GM21786 (cell line): ENCODE results near the gene TNRC6B.
"Not testable (repeated sequence)": the region's sequence is repeated elsewhere in the genome, so short reads cannot be mapped to it uniquely, and the experiment has no call there.

ENCODE experiments used
- ATAC-seq: cut with Tn5 transposase; IDR thresholded peaks from one replicate; pipeline ENCODE4 v1.9.1; 2021; ENCODE audit not compliant: unreplicated experiment

The TNRC6B gene

DNA sequence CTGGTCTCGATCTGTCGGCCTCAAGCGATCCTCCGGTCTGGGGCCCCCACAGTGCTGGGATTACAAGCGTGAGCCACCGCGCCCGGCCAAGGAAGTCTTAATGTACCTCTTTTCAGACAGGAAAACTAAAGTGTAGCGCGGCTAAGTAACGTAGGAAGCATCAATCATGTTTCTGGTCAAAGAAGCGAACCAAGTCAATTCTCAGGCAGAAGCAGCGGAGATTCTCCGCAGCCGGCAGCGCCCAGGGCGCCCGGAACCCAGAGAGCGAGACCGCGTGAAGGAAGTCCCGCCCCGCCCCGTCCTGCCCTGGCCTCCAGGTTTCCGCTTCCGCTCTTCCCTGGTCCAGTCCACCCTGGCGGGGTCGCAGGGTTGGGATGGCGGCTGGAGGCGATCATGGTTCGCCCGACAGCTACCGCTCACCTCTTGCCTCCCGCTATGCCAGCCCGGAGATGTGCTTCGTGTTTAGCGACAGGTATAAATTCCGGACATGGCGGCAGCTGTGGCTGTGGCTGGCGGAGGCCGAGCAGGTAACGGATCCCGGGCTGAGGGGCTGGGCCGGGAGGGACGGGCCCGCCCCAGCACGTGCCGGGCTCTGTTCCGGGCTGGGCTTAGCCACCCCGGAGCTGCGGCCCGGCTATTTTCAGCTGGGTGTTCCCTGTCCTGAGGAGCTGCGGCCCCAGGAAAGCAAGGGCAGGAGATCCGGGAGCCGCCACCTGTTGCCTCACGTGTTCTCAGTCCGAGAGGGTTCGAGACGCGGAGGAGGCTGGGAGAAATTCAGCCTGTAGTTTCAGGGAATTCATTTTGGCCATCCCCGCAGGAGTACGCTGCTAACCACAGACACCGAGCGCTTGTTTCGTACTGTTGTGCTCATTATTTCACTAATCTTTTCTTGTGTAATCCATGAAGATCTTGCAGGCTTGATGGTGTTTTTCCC, 168.7 kb downstream of the TNRC6B start, which contains the start of gene ADSL:
TSS of gene ADSL (plus strand) at position 316 of the 934 bp plus-strand sequence. CDS start at position 375, 59 bp downstream.
- peak; percentile 83 for ATAC-seq

DNA sequence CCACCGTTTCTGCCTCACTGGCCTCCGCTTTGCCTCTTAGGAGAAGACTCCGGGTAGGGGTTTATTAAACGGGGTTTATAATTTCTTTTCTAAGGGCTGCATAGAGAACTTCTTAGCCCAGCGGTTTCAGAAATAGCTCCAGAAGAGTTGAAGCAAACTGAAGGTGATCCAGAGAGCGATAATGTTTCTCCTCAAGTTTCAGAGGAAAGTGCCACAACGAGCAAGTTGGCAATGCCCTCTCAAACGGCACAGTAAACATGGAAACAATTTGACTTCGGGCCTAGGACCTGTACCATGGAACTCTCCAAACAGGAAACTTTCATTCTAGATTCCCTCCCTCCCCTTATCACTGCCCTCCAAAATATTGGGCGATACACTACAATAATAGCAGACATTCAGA, 169.6 kb downstream of the TNRC6B start:
- no peak for ATAC-seq

DNA sequence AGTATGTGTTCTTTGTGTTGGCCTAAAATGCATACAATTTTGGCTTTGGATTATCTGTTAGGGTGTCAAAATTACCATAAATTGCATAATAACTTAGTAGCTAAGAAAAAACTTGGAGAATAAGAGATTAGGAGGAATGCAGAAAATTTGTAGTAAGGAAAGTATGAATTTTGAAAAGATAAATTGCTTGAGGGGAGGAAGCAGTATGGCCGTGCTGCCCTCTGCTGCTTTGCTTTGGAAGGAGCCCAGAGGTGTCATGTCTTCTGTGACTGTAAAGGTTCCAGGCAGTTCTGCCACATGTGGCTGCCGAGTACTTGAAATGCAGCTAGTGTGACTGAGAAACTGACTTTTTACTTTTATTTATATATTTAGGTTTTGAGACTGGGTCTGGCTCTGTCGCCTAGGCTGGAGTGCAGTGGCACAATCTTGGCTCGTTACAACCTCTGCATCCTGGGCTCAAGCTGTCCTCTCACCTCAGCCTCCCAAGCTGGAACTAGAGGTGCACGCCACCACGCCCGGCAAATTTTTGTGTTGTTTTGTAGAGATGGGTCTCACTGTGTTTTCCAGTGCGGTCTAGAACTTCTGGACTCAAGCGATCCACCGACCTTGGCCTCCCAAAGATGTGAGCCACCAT, 170.4 kb downstream of the TNRC6B start:
- no peak for ATAC-seq

DNA sequence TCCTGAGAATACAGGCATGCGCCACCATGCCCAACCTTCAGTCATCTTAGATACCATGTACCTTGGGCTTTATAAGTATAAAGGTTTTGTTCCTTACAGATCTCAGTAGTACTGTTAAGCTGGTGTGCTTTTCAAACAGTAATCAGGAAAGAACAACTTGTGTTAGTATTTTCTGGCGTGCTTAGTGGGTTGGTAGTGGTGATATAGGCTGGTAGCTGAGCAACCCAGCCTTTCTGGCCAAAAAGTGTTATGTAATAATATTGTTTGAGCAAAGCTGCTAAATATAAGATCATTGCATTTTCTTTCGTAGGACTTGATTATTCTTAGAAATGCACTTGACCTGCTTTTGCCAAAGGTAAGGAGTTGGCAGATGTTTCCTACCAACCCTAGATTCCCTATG, 175.0 kb downstream of the TNRC6B start:
- ATAC-seq, result no peak

GRCh38 chr22:40361100-40361499, 183.4 kb downstream of the TNRC6B start:
- ATAC-seq, result no peak

DNA sequence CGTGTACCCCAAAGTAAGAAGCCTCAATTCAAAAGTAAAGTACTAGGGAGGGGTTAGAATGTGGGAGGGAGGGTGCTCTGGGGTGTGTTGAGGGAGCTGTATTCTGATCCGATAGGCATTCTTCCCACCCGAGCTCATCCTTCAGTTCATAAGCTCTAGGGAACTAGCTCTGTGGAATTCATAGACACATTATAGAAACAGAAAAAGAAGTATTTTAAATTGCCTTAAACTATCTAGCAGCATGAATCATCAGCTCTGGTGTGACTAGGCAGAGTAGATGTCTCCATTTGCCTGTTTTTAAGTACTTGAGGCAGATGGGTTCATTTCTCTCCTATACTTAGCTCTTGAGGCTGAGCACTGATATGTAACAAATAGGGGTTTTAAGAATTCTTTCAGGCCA, 185.3 kb downstream of the TNRC6B start:
- ATAC-seq, result no peak

- no peak for ATAC-seq
Observed at GRCh38 chr22:40364431-40364830, 186.7 kb downstream of the TNRC6B start.

DNA sequence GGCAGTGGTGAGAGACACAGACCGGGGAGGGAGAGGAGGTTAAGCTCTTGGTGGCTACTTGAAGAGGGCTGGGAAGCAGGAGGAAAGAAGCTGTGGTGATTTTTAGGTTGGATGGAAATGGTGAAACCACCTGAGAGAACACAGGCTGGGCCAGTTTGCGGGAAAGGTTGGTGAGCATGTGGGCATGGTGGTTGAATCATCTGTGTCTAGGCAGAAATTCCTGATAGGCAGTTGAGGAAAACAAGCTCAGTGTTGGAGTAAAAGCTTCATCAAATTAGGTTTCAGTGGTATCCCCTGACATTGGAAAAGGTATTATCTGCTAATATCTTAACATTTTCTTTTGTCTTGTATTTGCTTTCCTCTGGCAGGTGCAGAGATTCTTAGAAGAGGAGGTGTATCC, 188.3 kb downstream of the TNRC6B start:
- ATAC-seq, result no peak

DNA sequence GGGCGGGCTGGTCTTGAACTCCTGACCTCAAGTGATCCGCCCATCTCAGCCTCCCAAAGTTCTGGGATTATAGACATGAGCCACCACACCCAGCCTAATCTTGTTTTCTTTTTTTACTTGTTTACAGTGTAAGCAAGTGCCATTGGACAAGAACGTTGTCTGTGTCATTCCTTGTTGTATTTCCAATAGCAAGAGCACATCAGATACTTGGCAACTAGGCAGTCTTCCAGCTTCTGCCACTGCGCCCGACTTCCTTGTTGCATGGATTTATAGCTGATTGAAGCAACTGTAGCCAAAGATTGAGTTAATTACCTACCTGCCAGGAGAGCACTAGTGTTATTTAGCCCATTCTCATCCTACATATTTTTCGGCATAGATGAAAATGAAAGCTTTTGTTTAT, 189.6 kb downstream of the TNRC6B start:
- ATAC-seq, result no peak

DNA sequence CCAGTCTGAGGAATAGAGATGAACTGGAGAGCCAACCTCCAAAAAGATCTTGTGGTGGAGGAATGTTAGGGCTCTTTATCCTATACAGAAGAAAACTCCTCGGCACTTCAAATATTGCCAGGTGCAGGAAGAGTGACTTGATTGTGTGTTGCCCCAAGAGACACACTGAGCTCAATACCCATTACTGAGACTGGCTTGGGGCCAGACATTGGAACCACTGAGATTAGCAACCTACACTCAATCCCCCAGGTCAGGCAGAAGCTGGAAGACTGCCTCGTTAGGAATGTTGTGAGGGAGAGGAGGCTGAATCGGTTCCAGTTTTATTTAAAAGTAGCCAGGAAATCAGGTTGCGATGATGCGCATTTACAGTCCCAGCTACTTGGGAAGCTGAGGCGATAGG, 190.3 kb downstream of the TNRC6B start:
- no peak for ATAC-seq

- ATAC-seq, result no peak
Observed at GRCh38 chr22:40368836-40369235, 191.1 kb downstream of the TNRC6B start.

DNA sequence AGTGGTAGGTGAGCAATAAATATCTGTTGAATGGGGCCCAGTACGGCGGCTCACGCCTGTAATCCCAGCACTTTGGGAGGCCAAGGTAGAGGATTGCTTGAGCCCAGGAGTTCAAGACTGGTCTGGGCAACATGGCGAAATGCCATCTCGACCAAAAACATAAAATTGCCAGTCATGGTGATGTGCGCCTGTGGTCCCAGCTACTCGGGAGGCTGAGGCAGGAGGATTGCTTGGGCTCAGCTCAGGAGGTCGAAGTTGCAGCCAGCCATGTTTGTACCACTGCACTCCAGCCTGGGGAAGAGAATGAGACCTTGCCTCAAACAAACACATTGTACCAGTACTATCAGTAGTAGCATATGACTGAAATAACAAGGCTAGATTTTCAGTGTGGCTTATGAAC, 196.8 kb downstream of the TNRC6B start:
- ATAC-seq, result no peak

GRCh38 chr22:40376149-40376548, 198.4 kb downstream of the TNRC6B start:
- no peak for ATAC-seq

- no peak for ATAC-seq
Observed at GRCh38 chr22:40377931-40378330, 200.2 kb downstream of the TNRC6B start.

DNA sequence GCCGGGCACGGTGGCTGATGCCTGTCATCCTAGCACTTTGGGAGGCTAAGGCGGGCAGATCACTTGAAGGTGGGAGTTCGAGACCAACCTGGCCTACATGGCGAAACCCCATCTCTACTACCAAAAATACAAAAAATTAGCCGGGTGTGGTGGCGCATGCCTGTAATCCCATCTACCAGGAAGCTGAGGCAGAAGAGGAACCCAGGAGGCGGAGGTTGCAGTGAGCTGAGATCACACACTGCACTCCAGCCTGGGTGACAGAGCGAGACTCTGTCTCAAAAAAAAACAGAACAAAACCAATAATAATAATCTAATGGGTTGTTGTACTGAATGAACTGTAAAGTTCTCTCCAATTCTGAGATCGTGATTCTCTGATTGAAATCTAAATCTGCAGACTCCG, 200.7 kb downstream of the TNRC6B start:
- not testable (repeated sequence) for ATAC-seq

DNA sequence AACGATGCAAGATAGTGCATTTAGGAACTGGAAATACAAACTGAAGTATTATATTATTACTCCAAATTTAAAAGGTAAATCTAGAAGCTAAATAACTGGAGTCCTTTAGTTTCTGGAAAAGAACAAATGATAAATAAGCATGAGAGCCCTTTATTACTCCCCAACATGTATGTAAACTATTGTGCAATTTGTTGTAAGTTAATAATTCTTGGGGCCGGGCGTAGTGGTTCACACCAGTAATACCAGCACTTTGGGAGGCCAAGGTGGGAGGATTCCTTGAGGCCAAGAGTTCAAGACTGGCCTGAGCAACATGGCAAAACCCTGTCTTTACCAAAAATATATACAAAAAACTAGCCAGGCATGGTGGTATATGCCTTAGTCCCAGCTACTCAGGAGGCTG, 203.7 kb downstream of the TNRC6B start:
- no peak for ATAC-seq

DNA sequence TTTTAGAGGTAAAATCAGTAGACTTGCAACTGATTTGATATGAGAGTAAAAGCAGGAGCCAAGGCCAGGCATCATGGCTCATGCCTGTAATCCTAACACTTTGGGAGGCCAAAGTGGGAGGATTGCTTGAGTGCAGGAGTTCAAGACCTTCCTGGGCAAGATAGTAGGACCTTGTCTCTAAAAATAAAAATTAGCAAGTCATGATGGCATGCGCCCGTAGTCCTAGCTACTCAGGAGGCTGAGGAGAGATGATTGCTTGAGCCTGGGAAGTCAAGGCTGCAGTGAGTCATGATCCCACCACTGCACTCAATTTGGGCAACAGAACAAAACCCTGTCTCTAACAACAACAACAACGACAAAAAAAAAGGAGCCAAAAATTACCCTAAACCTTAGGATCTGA, 206.2 kb downstream of the TNRC6B start:
- ATAC-seq, result no peak

DNA sequence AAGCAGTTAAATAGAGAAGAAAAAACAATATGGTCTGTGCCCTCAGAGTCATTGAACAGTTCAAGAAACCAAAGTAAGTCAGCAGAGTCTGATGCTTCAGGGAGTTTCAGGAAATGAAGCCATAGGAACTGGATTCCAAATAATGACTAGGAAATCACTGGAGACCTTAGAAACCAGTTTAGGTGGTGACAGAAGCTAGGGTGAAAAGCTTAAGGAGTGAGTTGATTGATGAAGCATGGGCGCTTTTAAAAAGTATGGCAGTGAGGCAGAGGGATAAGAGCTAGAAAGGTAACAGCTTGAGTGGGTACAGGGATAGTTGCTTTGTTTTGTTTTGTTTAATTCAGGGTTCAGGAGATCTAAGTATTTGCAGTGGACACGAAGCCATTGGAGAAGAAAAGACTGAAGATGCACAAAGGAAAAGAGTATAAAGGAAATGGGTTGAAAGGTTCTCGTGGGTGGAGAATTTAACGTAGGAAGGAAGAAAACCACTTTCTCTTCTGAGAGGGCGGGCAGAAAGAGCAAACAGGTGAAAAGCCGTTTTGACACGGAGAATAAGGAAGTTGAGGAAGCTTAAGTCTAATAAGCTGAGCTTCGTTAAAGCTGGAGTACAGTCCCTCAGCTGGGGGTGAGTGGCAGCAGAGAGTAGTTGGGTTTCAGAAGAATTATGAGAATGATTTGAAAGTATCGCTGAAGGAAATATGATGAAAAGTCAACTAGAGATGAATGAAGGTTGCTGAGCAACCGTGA, 207.5 kb downstream of the TNRC6B start:
- ATAC-seq, result no peak
